NCI-H2227 (cell line): ENCODE results near the gene OR4C12.
"Not testable (repeated sequence)": the region's sequence is repeated elsewhere in the genome, so short reads cannot be mapped to it uniquely, and the experiment has no call there.

Source experiments
- DNase-seq: peaks from one replicate; lab custom pipeline; 2025; ENCODE audit not compliant: unreplicated experiment; lab: John Stamatoyannopoulos, UW

OR4C12 gene

DNA sequence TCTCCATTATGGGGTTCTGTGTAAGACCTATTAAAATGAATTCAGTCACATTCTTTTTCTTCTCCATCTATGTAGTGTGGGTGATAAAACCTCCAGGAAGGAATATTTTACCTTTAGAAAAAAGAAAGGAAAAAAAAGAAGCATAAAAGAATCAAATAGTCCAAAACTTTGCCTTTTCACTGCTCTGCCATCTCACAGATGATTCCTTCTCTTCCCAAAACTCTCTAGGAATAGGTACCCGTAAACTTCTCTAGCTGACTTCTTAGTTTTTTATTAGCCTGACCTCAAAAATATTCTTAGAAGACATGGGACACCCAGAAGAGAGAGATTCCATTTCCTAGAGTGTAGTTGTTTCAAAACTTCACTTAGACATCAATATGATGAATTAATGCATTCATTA lies at the start of gene OR4C12:
OR4C12 (minus strand) TSS at position 101 of the 400 bp plus-strand sequence; CDS start at position 67, 34 bp downstream.
- not testable (repeated sequence) for DNase-seq

DNA sequence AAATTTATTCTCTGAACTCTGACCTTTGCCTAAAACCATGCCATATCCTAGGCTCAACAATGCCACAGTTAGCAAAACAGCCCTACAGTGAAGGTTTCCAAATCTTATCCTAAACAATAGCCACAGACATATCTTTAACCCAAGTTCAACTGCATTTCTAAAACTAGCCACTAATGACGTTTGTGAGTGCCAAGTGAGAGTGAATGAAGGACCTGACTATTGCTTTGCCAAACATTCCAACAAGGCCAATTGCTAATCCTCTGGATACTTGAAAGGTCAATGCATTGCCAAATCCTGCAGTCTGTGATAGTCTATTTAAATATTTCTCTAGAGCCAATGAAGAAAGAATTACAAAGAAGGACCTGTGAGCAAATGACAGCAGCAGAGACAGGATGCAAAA lies 47.9 kb upstream of the OR4C12 start:
- no peak for DNase-seq

DNA sequence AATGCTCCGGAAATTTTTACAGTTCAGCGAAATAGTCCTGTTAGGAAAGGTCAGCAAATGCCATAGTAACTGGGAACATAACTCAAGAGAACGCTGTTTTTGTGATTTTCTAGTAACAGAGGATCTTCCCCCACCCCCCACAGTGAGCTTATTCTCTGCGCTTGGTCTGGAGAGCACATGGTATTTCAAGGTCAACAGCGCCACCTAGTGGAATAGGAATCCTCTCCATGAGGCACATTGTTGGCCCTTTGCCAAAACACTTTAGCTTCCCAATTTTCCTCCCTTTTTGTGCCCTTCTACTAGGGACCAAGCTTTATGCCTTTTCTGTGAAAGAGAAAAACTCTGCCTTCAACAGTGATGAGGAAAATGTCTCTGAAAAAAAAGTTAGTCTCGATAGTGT lies 13.2 kb upstream of the OR4C12 start:
- DNase-seq = peak; percentile 14

DNA sequence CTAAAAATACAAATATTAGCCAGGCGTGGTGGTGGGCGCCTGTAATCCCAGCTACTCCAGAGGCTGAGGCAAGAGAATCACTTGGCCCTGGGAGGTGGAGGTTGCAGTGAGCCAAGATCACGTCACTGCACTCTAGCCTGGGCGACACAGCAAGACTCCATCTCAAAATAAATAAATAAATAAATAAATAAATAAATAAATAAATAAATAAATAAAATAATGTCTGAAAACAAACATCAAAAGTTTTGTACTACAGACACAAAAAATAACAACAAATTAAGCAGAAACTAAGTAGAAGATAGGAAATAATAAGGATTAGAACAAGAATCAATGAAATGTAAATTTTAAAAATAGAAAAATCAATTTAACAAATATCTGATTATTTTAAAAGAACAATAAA lies 8.9 kb downstream of the OR4C12 start:
- not testable (repeated sequence) for DNase-seq

DNA sequence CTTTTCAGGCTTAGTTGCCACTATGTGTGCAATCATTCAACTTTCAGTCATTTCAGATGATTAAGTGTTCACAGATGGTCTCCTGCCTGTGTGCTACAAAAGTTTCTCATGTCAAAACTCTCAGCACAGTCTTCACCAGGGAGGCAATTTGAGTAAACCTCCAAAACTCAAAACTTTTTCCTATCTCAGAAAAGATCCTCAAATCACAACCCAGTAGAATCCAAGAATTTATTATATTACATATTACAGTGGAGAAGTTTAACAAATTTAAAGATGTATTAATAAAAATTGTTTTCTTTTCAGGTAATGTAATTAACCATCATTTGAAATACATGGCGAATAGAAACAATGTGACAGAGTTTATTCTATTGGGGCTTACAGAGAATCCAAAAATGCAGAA lies 30.2 kb downstream of the OR4C12 start, which contains the start of gene OR4C13:
OR4C13 (plus strand) TSS at position 301 of the 400 bp plus-strand sequence; CDS start at position 333, 32 bp downstream.
- DNase-seq = no peak

DNA sequence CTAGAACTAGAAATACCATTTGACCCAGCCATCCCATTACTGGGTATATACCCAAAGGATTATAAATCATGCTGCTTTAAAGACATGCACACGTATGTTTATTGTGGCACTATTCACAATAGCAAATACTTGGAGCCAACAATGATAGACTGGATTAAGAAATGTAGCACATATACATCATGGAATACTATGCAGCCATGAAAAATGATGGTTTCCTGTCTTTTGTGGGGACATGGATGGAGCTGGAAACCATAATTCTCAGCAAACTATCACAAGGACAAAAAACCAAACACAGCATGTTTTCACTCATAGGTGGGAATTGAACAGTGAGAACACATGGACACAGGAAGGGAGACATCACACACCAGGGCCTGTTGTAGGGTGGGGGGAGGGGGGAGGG lies 33.6 kb downstream of the OR4C12 start:
- DNase-seq = not testable (repeated sequence)
